Esophagus squamous epithelium (tissue), 5 donors: ENCODE measurements around the gene MVK. TPM values are rescaled to one million over a fixed set of nuclear protein-coding genes. Genes with fewer than 3 reads are reported as not detected.

Experiments
- DNase-seq: peaks from one replicate; lab custom pipeline; 2025; lab: John Stamatoyannopoulos, UW
- H3K27ac ChIP-seq, 4 donors: fragments of 200-600 bp; sonication (generic); one replicate each; pipeline ENCODE4 v1.5.1; 2016 to 2019; ENCODE audit warnings: mild to moderate bottlenecking in 1 of 4
- H3K27me3 ChIP-seq, 4 donors: fragments of 200-600 bp; sonication (generic); 1 replicate in 3 of 4; 2 replicates in 1 of 4; pipeline versions ENCODE4 v1.5.1 to v1.6.0; 2017 to 2021; ENCODE audit warnings: antibody characterized with exemption in 1 of 4
- H3K36me3 ChIP-seq, 3 donors: fragments of 200-600 bp; sonication (generic); one replicate each; pipeline ENCODE4 v1.5.1; 2016 to 2019
- H3K4me1 ChIP-seq, 3 donors: fragments of 200-600 bp; sonication (generic); one replicate each; pipeline ENCODE4 v1.5.1; 2017 to 2019
- H3K4me3 ChIP-seq, 4 donors: fragments of 200-600 bp; sonication (generic); 1 replicate in 3 of 4; 2 replicates in 1 of 4; pipeline ENCODE4 v1.5.1; 2016 to 2019; ENCODE audit warnings: mild to moderate bottlenecking in 2 of 4, moderate library complexity in 1 of 4
- H3K9me3 ChIP-seq, 3 donors: fragments of 200-600 bp; sonication (generic); one replicate each; pipeline ENCODE4 v1.5.1; 2016 to 2019
- POLR2A ChIP-seq, 4 donors: fragments of 450-650 bp; IDR thresholded peaks; one replicate each; pipeline ENCODE4 v1.6.1; 2017; ENCODE audit warnings: antibody characterized with exemption in 4 of 4, mild to moderate bottlenecking in 4 of 4, moderate library complexity in 3 of 4
- WGBS, 2 donors: methylation state at CpG; one replicate each; pipeline ENCODE4 v1.1.5; 2018; 5-methylcytosine and 5-hydroxymethylcytosine counted together
- intact Hi-C: fragments of 100-400 bp; cut with DNase I; formaldehyde crosslinking; loops from one replicate; pipeline ENCODE4 v1.15.0; 2022
- total RNA-seq, 4 donors: library from RNA; depleted of rRNA; stranded (reverse); fragments of >200 nt; gene quantifications; one replicate each; pipeline ENCODE4 v1.1.0, GENCODE V29; 2016
- TF ChIP-seq, protein P1 (sequence below), 6 experiments: fragments of 450-650 bp in 4 of 6; fragments of 200-600 bp in 2 of 6; sonication (generic) in 2 of 6; IDR thresholded peaks; one replicate each; pipeline ENCODE4 v1.5.1; 2016 to 2019; ENCODE audit warnings: antibody characterized with exemption in 6 of 6, mild to moderate bottlenecking in 4 of 6, moderate library complexity in 4 of 6
- donor health status: DM: yes; HTN: yes; CAD: no.

Gene MVK
- total RNA-seq, 4 donors from 2014 or later = 38.9 to 62.6 (median 46.4) TPM

DNA sequence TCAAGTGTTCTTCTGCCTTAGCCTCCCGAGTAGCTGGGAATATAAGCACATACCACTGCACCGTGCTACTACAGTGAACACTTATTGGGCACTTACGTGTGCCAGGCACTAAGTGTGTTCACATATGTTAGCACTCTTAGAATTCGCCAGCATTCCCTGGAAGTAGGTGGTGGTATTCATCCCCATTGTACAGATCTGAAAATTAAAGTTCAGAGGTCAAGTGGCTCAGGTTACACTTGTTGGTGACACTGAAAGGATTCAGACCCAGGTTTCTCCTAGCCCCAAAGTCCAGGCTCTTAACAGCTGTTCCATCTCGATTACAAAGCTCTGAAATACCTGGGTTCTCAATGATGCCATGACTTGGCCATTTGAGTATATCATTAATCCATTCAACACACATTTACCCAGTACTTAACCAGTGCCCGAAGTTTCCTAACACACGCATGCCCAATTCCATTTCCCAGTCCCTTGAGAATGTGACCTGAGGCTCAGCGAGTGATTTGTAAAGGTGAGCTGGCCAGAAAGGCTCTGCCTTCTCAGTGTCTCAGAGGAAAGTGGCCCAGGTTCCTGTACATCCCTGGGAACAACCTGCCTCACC is 4.8 kb downstream of the MVK start:
- Histone ChIP-seq H3K27ac (no peak overlapping the region), H3K36me3 (peaks cover 7 to 83% (median 21%) of the 10 kb centered on the region in 3 donors), H3K9me3 (no peaks in the 10 kb centered on the region), H3K4me3 (no peak overlapping the region), H3K4me1 (peaks cover 0 to 49% (median 5%) of the 10 kb centered on the region in 3 donors), H3K27me3 (no peaks in the 10 kb centered on the region)
- 88 to 94% methylated on average over 8 of the region's 8 CpGs for WGBS, 2 donors
- intact Hi-C loops = no loop called here
- DNase-seq = no peak
- TF ChIP-seq, protein P1, sequence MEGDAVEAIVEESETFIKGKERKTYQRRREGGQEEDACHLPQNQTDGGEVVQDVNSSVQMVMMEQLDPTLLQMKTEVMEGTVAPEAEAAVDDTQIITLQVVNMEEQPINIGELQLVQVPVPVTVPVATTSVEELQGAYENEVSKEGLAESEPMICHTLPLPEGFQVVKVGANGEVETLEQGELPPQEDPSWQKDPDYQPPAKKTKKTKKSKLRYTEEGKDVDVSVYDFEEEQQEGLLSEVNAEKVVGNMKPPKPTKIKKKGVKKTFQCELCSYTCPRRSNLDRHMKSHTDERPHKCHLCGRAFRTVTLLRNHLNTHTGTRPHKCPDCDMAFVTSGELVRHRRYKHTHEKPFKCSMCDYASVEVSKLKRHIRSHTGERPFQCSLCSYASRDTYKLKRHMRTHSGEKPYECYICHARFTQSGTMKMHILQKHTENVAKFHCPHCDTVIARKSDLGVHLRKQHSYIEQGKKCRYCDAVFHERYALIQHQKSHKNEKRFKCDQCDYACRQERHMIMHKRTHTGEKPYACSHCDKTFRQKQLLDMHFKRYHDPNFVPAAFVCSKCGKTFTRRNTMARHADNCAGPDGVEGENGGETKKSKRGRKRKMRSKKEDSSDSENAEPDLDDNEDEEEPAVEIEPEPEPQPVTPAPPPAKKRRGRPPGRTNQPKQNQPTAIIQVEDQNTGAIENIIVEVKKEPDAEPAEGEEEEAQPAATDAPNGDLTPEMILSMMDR (IDR thresholded peaks at IDR 0.05) = no peak
- no peak for TF ChIP-seq POLR2A (IDR thresholded peaks at IDR 0.05)

DNA sequence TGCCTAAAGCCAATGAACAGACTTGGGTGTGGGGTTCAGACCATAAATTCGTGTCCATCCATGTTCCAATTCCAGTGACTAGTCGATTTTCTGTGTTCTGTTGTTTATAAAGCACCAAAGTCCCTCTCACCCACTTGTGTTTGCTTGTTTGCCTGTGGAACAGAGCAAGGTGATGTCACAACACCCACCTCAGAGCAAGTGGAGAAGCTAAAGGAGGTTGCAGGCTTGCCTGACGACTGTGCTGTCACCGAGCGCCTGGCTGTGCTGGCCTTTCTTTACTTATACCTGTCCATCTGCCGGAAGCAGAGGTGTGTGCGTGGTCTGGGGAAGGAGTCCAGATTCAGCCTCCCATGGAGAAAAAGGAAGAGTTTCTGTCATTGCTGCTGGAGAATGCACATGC is 6.0 kb downstream of the MVK start:
- WGBS, 2 donors = 80 to 89% methylated on average over 6 to 7 of the region's 7 CpGs
- peaks cover 0 to 41% (median 4%) of the 10 kb centered on the region in 3 donors for H3K4me1 ChIP-seq
- H3K27ac ChIP-seq = no peak overlapping the region
- no peak for DNase-seq
- TF ChIP-seq, protein P1 (IDR thresholded peaks at IDR 0.05) = no peak
- no peak for TF ChIP-seq POLR2A (IDR thresholded peaks at IDR 0.05)
- H3K36me3 ChIP-seq = peaks cover 7 to 94% (median 21%) of the 10 kb centered on the region in 3 donors
- H3K27me3 ChIP-seq = no peaks in the 10 kb centered on the region
- no peak overlapping the region for H3K4me3 ChIP-seq
- intact Hi-C loops = no loop called here
- no peaks in the 10 kb centered on the region for H3K9me3 ChIP-seq

DNA sequence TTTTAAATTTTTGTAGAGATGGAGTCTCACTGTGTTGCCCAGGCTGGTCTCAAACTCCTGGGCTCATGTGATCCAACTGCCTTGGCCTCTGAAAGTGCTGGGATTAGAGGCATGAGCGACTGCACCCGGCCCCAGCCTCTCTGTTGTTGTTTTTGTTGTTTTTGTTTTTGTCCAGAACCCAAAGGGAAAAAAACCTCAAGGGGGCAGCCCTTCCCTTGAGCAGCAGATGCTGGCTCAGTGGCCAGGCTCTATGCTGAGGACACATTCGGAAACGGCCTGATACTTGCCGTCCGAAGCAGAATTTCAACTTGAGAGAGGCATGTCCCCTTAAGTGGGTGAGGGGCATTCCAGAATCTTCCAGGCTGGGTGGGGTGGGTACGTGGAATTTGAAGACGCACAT is 6.7 kb downstream of the MVK start:
- H3K36me3 ChIP-seq = peaks cover 7 to 95% (median 21%) of the 10 kb centered on the region in 3 donors
- H3K27me3 ChIP-seq = no peaks in the 10 kb centered on the region
- no peaks in the 10 kb centered on the region for H3K9me3 ChIP-seq
- no peak for DNase-seq
- H3K4me3 ChIP-seq = no peak overlapping the region
- intact Hi-C loops = no loop called here
- H3K4me1 ChIP-seq = peaks cover 0 to 35% (median 0%) of the 10 kb centered on the region in 3 donors
- WGBS, 2 donors = 85 to 86% methylated on average over 5 to 7 of the region's 8 CpGs
- TF ChIP-seq POLR2A (IDR thresholded peaks at IDR 0.05) = no peak
- TF ChIP-seq, protein P1 (IDR thresholded peaks at IDR 0.05) = no peak
- H3K27ac ChIP-seq = no peak overlapping the region

DNA sequence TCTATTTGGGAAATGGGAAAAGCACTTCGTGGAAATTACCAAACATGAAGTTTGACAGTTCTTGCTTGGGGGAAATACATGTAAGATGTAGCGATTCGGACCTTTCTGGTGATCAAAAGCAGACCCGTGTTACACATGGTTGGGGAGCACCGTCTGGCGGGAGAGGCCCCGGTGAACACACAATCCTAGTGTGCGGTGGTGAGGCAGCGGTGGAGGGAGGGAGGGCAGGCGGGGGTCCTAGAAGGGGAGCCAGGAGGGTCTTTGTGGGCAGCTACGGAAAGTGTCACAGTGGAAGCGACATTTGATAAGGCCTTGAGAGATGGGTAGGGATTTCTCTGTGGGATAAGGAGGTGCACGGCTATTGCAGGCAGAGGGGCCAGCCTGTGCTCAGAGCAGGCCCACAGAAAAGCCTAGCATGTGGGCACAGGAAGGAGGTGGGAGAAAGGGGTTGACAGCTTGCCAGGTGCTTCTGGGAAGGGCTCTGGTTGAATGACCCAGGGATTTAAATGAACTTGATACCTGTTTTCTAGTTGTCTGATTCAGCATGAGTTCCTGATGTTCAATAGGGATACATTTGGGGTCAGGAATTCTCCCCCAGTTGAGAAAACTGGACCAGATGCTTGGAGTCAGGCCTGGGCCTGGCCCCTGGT is 7.2 kb downstream of the MVK start:
- no peak for DNase-seq
- Histone ChIP-seq H3K27ac (peak overlapping the region in 2 of 4 donors; percentile 63 to 64), H3K9me3 (no peaks in the 10 kb centered on the region), H3K27me3 (no peaks in the 10 kb centered on the region), H3K4me3 (no peak overlapping the region), H3K4me1 (peaks cover 0 to 29% (median 0%) of the 10 kb centered on the region in 3 donors), H3K36me3 (peaks cover 7 to 95% (median 21%) of the 10 kb centered on the region in 3 donors)
- 93 to 94% methylated on average over 13 of the region's 13 CpGs for WGBS, 2 donors
- no peak for TF ChIP-seq POLR2A (IDR thresholded peaks at IDR 0.05)
- TF ChIP-seq, protein P1 (IDR thresholded peaks at IDR 0.05) = no peak
- intact Hi-C loops = no loop called here

DNA sequence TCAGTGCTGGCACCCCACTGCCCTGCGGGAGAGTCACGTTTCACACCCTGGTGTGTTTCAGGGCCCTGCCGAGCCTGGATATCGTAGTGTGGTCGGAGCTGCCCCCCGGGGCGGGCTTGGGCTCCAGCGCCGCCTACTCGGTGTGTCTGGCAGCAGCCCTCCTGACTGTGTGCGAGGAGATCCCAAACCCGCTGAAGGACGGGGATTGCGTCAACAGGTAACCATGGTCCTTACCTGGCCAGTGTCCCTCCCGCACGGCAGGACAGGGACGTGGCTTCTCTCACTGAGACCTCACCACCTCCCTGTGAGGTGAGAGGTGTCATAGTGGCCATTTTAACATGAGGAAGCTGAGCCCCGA is 7.7 kb downstream of the MVK start:
- no peak for DNase-seq
- intact Hi-C loops = no loop called here
- H3K9me3 ChIP-seq = no peaks in the 10 kb centered on the region
- H3K27me3 ChIP-seq = no peaks in the 10 kb centered on the region
- H3K27ac ChIP-seq = peak overlapping the region; percentile 21 to 64 (median 44)
- H3K36me3 ChIP-seq = peaks cover 7 to 95% (median 22%) of the 10 kb centered on the region in 3 donors
- peaks cover 0 to 24% (median 0%) of the 10 kb centered on the region in 3 donors for H3K4me1 ChIP-seq
- H3K4me3 ChIP-seq = no peak overlapping the region
- no peak for TF ChIP-seq POLR2A (IDR thresholded peaks at IDR 0.05)
- TF ChIP-seq, protein P1 (IDR thresholded peaks at IDR 0.05) = no peak
- 81% methylated on average over 3 of the region's 18 CpGs; no CpG with 5 or more reads in 1 of the 2 donors for WGBS, 2 donors
